NCI-H2171 (cell line): ENCODE data around the gene COL23A1.
A peak's percentile ranks its signal among the peaks of the same experiment; 100 is the strongest.
"Not testable (repeated sequence)": the region's sequence is repeated elsewhere in the genome, so short reads cannot be mapped to it uniquely, and the experiment has no call there.

Experiments
- DNase-seq: peaks from one replicate; lab custom pipeline; 2025; lab: John Stamatoyannopoulos, UW

Gene COL23A1

GRCh38 chr5:178238711-178239592 lies 351.2 kb downstream of the COL23A1 start:
- DNase-seq: no peak

GRCh38 chr5:178238313-178238635 lies 351.9 kb downstream of the COL23A1 start:
- no peak for DNase-seq

- no peak for DNase-seq
Observed at GRCh38 chr5:178237431-178238312, 352.5 kb downstream of the COL23A1 start.

DNA sequence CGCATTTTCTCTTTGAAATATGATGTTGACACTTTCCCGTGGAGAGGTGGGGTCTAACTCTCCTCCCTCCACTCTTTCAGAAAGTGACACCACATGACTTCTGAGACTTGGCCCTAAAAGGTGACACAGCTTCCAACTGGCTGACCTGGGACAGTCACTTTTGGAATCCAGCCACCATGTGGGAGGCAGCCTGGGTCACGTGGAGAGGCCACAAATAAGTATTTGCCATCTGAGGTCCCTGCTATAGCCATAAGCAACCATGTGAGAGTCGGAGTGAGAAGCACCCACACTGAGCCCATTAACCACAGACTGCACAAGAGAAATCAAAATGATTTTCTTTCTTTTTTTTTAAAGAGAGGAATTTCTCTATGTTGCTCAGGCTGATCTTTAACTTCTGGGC lies 353.5 kb downstream of the COL23A1 start:
- DNase-seq: no peak

GRCh38 chr5:178236126-178236525 lies 354.1 kb downstream of the COL23A1 start:
- DNase-seq: no peak

DNA sequence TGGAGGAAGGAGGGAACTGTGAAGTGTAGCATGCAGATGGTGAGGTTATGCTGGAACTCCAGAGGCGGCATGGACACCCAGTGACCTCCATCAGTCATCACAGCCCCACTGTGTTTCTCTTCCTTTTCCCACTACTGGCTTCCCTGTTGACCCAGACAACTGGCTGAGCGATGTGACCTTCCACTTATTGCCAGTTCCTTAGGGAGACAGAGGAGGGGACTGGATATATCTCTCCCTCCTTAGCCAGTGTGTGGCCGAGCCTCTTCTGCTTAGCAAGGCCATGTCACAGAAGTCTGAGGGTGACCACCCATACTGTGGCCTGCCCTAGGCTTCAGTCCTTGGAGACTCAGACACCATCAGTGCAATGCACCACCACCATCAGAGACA lies 354.6 kb downstream of the COL23A1 start:
- no peak for DNase-seq

- DNase-seq: no peak
Observed at GRCh38 chr5:178234750-178235587, 355.2 kb downstream of the COL23A1 start.

DNA sequence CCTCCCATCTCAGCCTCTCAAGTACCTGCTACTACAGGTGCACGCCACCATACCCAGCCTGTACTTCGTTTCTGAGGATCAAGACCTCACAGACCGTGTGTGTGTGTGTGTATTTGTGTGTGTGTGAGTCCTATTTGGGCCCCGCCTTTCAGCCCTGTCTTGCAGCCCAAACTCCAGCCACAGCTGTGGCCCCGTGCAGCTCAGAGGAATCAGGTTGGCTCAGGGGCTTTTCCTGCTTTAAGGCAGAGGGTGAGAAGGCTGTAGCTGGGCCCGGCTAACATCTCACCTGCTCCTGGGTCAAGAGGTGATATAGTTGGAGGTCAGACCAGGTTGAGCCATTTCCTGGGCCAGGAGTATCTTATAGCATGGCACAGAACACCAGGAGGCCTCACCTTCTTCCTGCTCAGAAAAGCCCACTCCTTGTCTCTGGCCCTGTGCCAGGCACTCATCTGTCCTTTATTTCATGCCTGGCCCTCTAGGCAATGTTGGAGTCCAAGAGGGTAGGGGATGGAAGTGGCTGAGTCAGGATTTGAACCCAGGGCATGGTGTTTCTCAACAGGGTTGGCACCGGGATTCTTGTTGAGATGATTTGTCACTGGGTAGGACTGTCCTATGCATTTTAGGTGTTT lies 356.0 kb downstream of the COL23A1 start:
- DNase-seq: no peak

DNA sequence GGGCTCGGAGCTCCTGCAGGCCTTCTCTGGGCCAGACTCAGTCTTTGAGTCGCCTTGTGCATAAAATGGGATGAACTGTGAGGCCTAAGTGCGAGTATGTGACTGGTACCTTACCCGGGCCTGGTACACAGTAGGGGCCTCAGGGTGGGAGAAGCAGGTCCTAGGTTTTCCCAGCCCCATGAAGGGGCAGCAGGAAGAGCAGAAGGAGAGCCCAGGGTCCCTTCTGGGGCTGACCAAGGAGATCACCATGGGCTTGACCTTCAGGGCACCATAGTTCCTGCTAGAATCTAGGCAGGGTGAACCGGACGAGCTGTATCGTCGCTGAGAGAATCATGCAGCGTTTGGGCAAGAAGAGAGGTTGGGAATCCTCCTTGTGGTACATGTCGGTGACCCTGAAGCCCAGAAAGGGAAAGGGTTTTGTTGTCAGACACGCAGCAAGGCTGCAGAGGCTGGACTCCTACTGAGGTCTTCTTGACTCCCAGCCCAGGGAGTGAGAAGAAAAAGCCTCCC lies 357.2 kb downstream of the COL23A1 start:
- no peak for DNase-seq

DNA sequence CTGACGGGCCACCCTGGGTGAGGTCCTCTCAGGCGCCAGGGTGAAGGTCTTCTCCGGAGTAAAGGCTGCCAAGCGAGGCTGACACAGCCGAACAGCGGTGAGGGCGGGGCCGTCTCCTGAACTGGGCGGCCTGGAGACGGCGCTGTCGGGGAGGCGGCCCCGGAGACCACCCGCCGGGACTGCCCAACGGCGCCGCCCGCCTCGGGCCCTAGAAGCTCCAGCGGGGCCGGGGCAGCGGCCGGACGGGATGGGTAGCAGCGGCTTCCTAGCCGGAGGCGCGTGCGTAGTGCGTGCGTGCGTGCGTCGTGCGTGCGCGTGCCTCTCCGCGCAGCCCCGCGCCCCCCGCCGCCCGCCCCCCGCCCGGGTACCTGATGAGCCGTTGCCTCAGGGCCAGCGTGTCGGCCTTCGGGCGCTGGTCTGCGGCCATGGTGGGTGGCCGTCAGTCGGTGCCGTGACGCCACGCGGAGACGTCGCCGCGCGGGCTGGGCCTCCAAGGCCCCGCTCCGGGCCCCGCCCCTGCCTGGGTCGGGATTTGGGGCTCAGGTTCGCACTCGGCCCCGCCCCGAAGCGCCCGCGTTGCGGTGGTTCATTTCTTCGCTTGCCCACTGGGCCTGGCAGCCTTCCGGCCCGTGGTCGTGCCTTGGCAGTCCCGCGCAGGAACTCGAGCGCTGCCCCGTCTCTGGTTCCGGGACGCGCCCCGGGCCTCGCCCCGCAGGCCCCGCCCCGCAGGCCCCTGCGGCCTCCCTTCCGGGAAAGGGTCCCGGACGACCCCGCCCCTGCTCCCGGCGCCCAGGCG lies 357.9 kb downstream of the COL23A1 start, which contains the start of gene PHYKPL:
PHYKPL (minus strand) TSS at position 679 of the 796 bp plus-strand sequence; CDS start at position 427, 252 bp downstream.
- DNase-seq: peak; percentile 35

- no peak for DNase-seq
Observed at GRCh38 chr5:178231539-178232123, 358.6 kb downstream of the COL23A1 start.

DNA sequence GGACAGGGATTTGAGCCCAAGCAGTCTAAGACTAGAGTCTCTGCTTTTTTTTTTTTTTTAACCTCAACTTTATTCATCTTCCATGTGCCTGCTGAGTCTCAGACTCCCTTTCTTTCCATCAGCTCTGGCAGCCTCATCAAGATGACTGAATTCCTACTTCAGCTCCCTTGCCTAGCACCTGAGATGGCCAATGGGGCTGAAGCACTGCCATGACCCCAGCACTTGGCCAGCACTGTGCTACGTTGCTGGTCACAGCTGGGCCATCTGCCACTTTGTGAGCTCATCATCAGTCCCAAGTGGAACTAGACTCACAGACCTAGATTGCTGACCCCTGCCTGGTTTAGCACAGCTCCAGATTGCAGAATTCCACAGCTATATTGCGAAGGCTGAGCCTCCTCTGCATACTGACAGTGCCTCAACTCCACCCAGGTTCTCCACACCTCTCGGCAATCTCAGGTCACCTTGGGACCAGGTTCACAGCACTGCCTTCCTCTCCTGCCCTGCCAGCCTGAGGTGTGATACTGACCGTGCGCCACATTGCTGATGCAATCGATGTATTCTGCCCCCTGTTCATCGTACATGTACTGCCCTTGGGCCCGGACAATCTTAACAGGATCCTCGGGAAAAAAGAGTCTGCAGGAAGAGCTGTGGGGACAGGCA lies 359.2 kb downstream of the COL23A1 start:
- no peak for DNase-seq

DNA sequence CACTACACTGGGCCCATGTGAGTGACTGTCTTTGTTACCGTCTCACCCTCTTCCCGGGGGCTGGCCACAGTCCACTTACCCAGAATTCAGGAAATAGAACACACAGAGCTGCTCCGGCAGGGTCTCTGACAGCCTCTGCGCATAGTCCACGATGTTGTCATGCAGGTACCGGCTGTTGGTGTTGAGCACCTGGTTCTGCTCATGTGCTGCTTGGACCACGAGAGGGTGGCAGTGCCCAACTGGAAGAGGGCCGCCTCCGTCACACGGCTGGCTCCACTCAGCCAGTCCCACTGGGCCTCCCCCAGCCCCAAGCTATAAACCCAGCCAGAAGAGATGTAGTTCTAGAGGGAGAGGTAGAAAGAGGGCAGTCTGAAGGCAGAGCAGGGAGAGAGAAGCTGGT lies 360.3 kb downstream of the COL23A1 start:
- DNase-seq: no peak

GRCh38 chr5:178229111-178229510 lies 361.1 kb downstream of the COL23A1 start:
- not testable (repeated sequence) for DNase-seq

- no peak for DNase-seq
Observed at GRCh38 chr5:178228609-178229008, 361.6 kb downstream of the COL23A1 start.

DNA sequence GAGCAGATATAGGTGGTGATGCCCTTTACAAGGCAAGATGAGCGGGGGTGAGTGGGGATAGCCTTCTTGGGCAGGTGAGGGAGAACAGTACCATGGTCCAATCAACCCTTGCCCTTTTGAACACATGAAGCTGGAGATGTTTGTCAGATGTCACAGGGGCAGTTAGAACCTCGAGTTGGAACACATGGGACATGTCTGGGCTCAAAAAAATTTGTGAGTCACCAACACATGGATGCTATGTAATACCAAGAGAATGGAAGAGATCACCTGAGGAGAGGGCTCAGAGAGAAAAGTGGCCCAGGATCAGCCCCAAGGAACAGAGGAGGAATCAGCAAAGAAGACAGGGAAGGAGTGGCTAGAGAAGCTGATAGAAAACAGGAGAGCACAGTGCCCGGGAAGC lies 362.3 kb downstream of the COL23A1 start:
- DNase-seq: no peak

GRCh38 chr5:178227138-178227659 lies 363.0 kb downstream of the COL23A1 start:
- no peak for DNase-seq

DNA sequence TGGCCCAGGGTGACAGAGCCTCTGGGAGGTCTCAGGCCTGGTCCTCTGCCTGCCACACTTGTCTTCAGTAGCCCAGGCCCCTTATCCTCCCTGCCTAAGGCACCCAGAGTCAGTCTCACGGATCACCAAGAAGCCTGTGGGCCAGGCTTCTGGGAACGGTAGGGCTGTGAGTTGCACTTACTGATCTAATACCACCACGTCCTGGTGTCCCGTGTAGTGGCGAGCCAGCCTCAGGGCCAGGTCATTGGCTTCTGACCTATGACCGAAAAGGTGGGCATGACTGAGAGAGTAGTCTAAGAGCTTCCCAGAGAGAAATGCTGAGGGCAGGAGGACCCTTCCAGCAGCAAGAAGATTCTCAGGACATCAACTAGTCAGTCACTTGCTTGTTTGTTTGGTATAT lies 365.0 kb downstream of the COL23A1 start:
- no peak for DNase-seq

DNA sequence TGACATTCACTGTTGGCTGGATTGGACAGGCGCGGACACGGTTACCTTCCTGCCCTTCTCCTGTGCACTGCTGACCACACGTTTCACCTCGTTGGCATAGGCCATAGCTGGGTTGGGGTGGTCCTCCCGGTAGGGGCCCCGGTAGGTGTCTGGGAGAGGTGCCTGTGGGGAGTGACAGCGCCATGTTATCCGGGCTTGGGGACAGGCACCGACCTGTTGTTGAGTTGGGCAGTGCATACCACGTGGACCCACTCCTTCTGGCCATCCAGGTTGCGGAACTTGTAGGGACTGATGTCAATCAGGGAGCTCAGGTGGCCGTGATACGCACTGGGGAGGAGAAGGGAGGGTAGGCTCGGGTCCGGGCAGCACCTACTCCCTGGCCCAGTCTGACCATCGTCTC lies 365.8 kb downstream of the COL23A1 start:
- DNase-seq: no peak
